K562 (cell line): ENCODE data around the gene ZFAND2A. TPM values are rescaled to one million over a fixed set of nuclear protein-coding genes. Genes with fewer than 3 reads are reported as not detected.

Experiments used
- ATAC-seq: fragments of 200-7000 bp; cut with Tn5 transposase; 3 replicates; pipeline ENCODE4 v1.9.1; 2020; ENCODE audit warnings: moderate library complexity
- BruUV-seq: library from RNA; stranded (reverse); fragments of 400-500 nt; replicated peaks from 2 replicates; lab custom pipeline; 2021; lab: Mats Ljungman, UMichigan
- CTCF ChIA-PET: fragments of 300-600 bp; formaldehyde crosslinking; extraction: SDS; loops from one replicate; lab custom pipeline; 2021; ENCODE audit warnings: low intra/inter-chr PET ratio; lab: Yijun Ruan, JAX
- POLR2A ChIA-PET: fragments of 300-600, 350-650 bp; sonication (Branson Sonifier 250); formaldehyde crosslinking; extraction: SDS; loops from one replicate; lab custom pipeline; 2021; ENCODE audit warnings: antibody characterized with exemption, inconsistent platforms; lab: Yijun Ruan, JAX
- DNase-seq, 4 experiments: peaks; one replicate each; pipeline versions ENCODE4 v3.0.0 to v3.0.0-alpha.2; 2011 to 2018; ENCODE audit warnings: low spot score in 3 of 4, mixed read lengths in 3 of 4; ENCODE audit errors: extremely low read depth in 1 of 4
- FAIRE-seq: peaks from 2 replicates; lab custom pipeline; 2011; peaks lifted over from hg19 to GRCh38; lab: Jason Lieb, UNC
- H2AFZ ChIP-seq: 2 replicates; pipeline ENCODE4 v1.6.0; 2011; ENCODE audit warnings: low read depth, low read length, control low read depth, inconsistent platforms
- H3K27ac ChIP-seq: fragments of 200-600 bp; 3 replicates; pipeline ENCODE4 v1.8.0; 2011; ENCODE audit warnings: low read depth, mild to moderate bottlenecking, control low read depth, inconsistent platforms, low read length, moderate library complexity, mixed read lengths; ENCODE audit errors: extremely low read depth
- H3K27me3 ChIP-seq, 2 experiments: fragments of 300-600 bp in 1 of 2; 2 replicates in 1 of 2; 3 replicates in 1 of 2; pipeline versions ENCODE4 v1.6.0 to v1.8.0; 2011; ENCODE audit warnings: inconsistent platforms in 2 of 2, low read length in 2 of 2, mild to moderate bottlenecking in 1 of 2, mixed read lengths in 1 of 2, moderate library complexity in 1 of 2; ENCODE audit not compliant: control insufficient read depth in 2 of 2, insufficient read depth in 2 of 2
- H3K36me3 ChIP-seq: fragments of 300-600 bp; 3 replicates; pipeline ENCODE4 v1.8.0; 2011; ENCODE audit warnings: mild to moderate bottlenecking, low read length, inconsistent platforms; ENCODE audit not compliant: control insufficient read depth, insufficient read depth
- H3K4me1 ChIP-seq, 2 experiments: fragments of 200-600 bp in 1 of 2; replicated peaks in 1 of 2; 2 replicates in 1 of 2; 3 replicates in 1 of 2; pipeline versions ENCODE4 v1.5.1 to v1.8.0; 2011; ENCODE audit warnings: inconsistent platforms in 2 of 2, low read length in 2 of 2, mild to moderate bottlenecking in 1 of 2, mixed read lengths in 1 of 2, moderate library complexity in 1 of 2; ENCODE audit not compliant: control insufficient read depth in 2 of 2, insufficient read depth in 2 of 2
- H3K4me2 ChIP-seq: 2 replicates; pipeline ENCODE4 v1.6.1; 2011; ENCODE audit warnings: low read length, control low read depth, inconsistent platforms, mixed read lengths; ENCODE audit not compliant: insufficient read depth
- H3K4me3 ChIP-seq: fragments of 200-600 bp; sonication (generic), shearing (Covaris generic); 2 replicates; pipeline ENCODE4 v1.5.1; 2016; ENCODE audit warnings: control low read depth, inconsistent platforms
- H3K79me2 ChIP-seq: fragments of 200-600 bp; 3 replicates; pipeline ENCODE4 v1.8.0; 2011; ENCODE audit warnings: low read length, inconsistent platforms; ENCODE audit not compliant: control insufficient read depth, insufficient read depth
- H3K9ac ChIP-seq, 2 experiments: 2 replicates each; pipeline versions ENCODE4 v1.6.0 to v1.6.1; 2011; ENCODE audit warnings: low read depth in 2 of 2, low read length in 2 of 2, control low read depth in 1 of 2, inconsistent platforms in 1 of 2, mild to moderate bottlenecking in 1 of 2, mixed read lengths in 1 of 2; ENCODE audit not compliant: insufficient read depth in 1 of 2
- H3K9me1 ChIP-seq: one replicate; pipeline ENCODE4 v1.6.0; 2011; ENCODE audit warnings: inconsistent platforms, mild to moderate bottlenecking, low read length, moderate library complexity; ENCODE audit not compliant: control insufficient read depth, insufficient read depth
- H3K9me3 ChIP-seq: replicated peaks from 2 replicates; pipeline ENCODE4 v1.5.1; 2011; ENCODE audit warnings: low read depth, low read length, inconsistent platforms; ENCODE audit not compliant: control insufficient read depth, insufficient read depth
- H4K20me1 ChIP-seq: replicated peaks from 2 replicates; pipeline ENCODE4 v1.6.1; 2011; ENCODE audit warnings: low read length, inconsistent platforms, mixed read lengths; ENCODE audit not compliant: control insufficient read depth, insufficient read depth
- BCLAF1 ChIP-seq, 2 experiments: fragments of 450-650 bp in 1 of 2; IDR thresholded peaks; 2 replicates each; pipeline ENCODE4 v1.6.1; 2011 to 2017; ENCODE audit warnings: low read depth in 2 of 2, antibody characterized with exemption in 1 of 2, borderline replicate concordance in 1 of 2, low read length in 1 of 2, mild to moderate bottlenecking in 1 of 2, mixed read lengths in 1 of 2; ENCODE audit not compliant: control insufficient read depth in 1 of 2
- BRD4 ChIP-seq: fragments of 200-600 bp; sonication (generic); IDR thresholded peaks from 2 replicates; pipeline ENCODE4 v1.6.1; 2017; ENCODE audit warnings: inconsistent platforms
- CTBP1 ChIP-seq: fragments of 450-650 bp; IDR thresholded peaks from 2 replicates; pipeline ENCODE4 v1.6.1; 2016; ENCODE audit warnings: borderline replicate concordance
- FOXJ3 ChIP-seq: sonication (generic); formaldehyde crosslinking; IDR thresholded peaks from 2 replicates; pipeline ENCODE4 v1.4.0; 2020; ENCODE audit warnings: mild to moderate bottlenecking, missing genetic modification reagents
- MLX ChIP-seq, 2 experiments: fragments of 450-650 bp in 1 of 2; sonication (generic) in 1 of 2; formaldehyde crosslinking; conservative IDR thresholded peaks; 2 replicates each; pipeline versions ENCODE4 v1.4.0 to v1.8.1; 2020 to 2022; ENCODE audit warnings: mild to moderate bottlenecking in 1 of 2, missing genetic modification reagents in 1 of 2
- PRDM10 ChIP-seq: fragments of 450-650 bp; IDR thresholded peaks from 2 replicates; pipeline ENCODE4 v1.6.1; 2018; ENCODE audit not compliant: partially characterized antibody
- ZNF24 ChIP-seq: fragments of 450-650 bp; IDR thresholded peaks from 2 replicates; pipeline ENCODE4 v1.6.1; 2016
- WGBS: fragments of 100-300 bp; shearing (Covaris generic); methylation state at CpG from one replicate; pipeline ENCODE4 v1.1.6; 2016; ENCODE audit warnings: low coverage, mixed read lengths; ENCODE audit not compliant: insufficient coverage; ENCODE audit errors: missing lambda C conversion rate; 5-methylcytosine and 5-hydroxymethylcytosine counted together
- in situ Hi-C: fragments of 300-500 bp; cut with MboI; formaldehyde crosslinking; loops from 4 replicates; pipeline ENCODE4 v1.15.0; 2018; ENCODE audit warnings: inconsistent platforms, mixed read lengths
- intact Hi-C: fragments of 100-400 bp; cut with micrococcal nuclease; formaldehyde crosslinking; loops from 2 replicates; pipeline ENCODE4 v1.14.2; 2022
- polyA plus RNA-seq, 8 experiments: library from polyadenylated mRNA; depleted of rRNA in 4 of 8; stranded (reverse) in 5 of 8; unstranded in 3 of 8; fragments of >200 nt; fragmentation: Nextera tagmentation in 2 of 8; fragmentation: Illumina TruSeq in 1 of 8; extraction: Ambion mirVana in 2 of 8; extraction: Trizol in 1 of 8; gene quantifications; 2 replicates each; pipeline versions ENCODE4 v1.2.1 to v1.2.3, GENCODE V29; 2011 to 2014; ENCODE audit warnings: inconsistent platforms in 1 of 8, missing spikeins in 1 of 8
- total RNA-seq, 7 experiments: library from RNA; depleted of rRNA in 6 of 7; stranded (reverse); fragments of >200 nt in 6 of 7; fragmentation: Illumina TruSeq in 2 of 7; extraction: Trizol in 2 of 7; gene quantifications; 2 replicates each; pipeline versions ENCODE4 v1.2.1 to v1.2.3, GENCODE V29; 2011 to 2021; ENCODE audit warnings: low replicate concordance in 1 of 7

The ZFAND2A gene
- total and polyA plus RNA-seq, 9 of the 15 experiments (the other 6 are each of a cell fraction or from before 2014, with no cell fraction given), result 16.8 to 56.8 (median 26.1) TPM

GRCh38 chr7:1136841-1137516 lies 23.0 kb downstream of the ZFAND2A start:
- peak overlapping the region; percentile 86 for H3K4me2 ChIP-seq
- CTCF ChIA-PET, result no interaction called here
- in situ Hi-C loops (no loop called here), intact Hi-C loops (no loop called here)
- H3K27ac ChIP-seq, result no peak overlapping the region; the same call in 2 of the 3 replicates
- H3K9me3 ChIP-seq, result no peaks in the 10 kb centered on the region
- TSS peak; percentile 85 for BruUV-seq
- DNase-seq, result peak in 2 of 4 experiments; percentile 35 to 43
- FAIRE-seq, result peak; percentile 54
- peaks cover 7 to 15% of the 10 kb centered on the region in 2 experiments; a peak in 4 of 5 replicates for H3K4me1 ChIP-seq
- H3K36me3 ChIP-seq, result no peaks in the 10 kb centered on the region
- TF ChIP-seq BCLAF1 (IDR thresholded peaks at IDR 0.05; ENCODE audit: borderline replicate concordance in 1 of 2, control insufficient read depth in 1 of 2, low read depth in 2 of 2, low read length in 1 of 2) (0 out of 4 replicates have a peak, but pooled peaks of 1 of the 2 experiments have one; percentile 49), MLX (CRISPR knock-in tag; conservative IDR thresholded peaks at IDR 0.05) (0 out of 4 replicates have a peak, but pooled peaks of 1 of the 2 experiments have one; percentile 51), CTBP1 (peak; percentile 43; the same call in 1 of the 2 replicates), ZNF24 (peak; percentile 92; the same call in 1 of the 2 replicates), FOXJ3 (CRISPR knock-in tag) (no peak), PRDM10 (peak; percentile 72), BRD4 (no peak)
- TF ChIP-seq, all 486 proteins: peak for 5
- no peaks in the 10 kb centered on the region for H3K9me1 ChIP-seq
- peak; percentile 32 for ATAC-seq
- H3K79me2 ChIP-seq, result peaks cover 26% of the 10 kb centered on the region
- WGBS, result 2% methylated on average over 9 of the region's 9 CpGs
- H3K9ac ChIP-seq, result peak overlapping the region; percentile 29 to 88; a peak in 3 of 4 replicates
- H4K20me1 ChIP-seq, result no peaks in the 10 kb centered on the region
- no peaks in the 10 kb centered on the region for H3K27me3 ChIP-seq
- POLR2A ChIA-PET, result interaction anchor here (0.7 to 1.7 kb wide), 7 partner anchors 13 to 164 kb away, joined by 3 to 4 read pairs (median 3); partner anchors contain the start of gene ZFAND2A
- peak overlapping the region; percentile 76 for H3K4me3 ChIP-seq
- peak overlapping the region; percentile 82 for H2AFZ ChIP-seq
